Stimulated activated CD4-positive, alpha-beta T cell treated with anti-CD3 and anti-CD28 coated beads, Interleukin-1b, Interleukin-23, amount 100 ng/mL, for 1 hour (primary cell): ENCODE measurements around the gene PTPRQ.

Source experiments
- DNase-seq, 2 donors: peaks; one replicate each; pipeline ENCODE4 v3.0.0-alpha.2; 2020; ENCODE audit warnings: low read depth in 2 of 2

The PTPRQ gene

DNA sequence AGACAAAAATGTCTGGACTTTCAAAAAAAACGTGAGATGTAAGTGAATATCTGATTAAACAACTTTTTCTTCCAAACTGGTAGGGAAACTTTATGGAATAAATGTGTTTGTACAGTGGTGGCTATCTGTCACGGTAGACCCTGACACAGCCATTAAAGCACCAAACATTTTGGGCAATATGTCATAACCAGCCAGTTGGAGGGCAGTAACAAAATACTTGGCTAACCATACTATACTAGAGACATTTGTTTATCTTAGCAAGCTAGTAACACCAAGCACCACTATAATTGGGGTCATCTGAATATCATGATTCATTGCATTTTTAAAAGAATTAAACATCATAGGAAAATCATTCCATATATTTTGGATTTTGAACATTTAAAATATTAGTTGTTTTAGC, 257.4 kb downstream of the PTPRQ start:
- DNase-seq, result no peak

DNA sequence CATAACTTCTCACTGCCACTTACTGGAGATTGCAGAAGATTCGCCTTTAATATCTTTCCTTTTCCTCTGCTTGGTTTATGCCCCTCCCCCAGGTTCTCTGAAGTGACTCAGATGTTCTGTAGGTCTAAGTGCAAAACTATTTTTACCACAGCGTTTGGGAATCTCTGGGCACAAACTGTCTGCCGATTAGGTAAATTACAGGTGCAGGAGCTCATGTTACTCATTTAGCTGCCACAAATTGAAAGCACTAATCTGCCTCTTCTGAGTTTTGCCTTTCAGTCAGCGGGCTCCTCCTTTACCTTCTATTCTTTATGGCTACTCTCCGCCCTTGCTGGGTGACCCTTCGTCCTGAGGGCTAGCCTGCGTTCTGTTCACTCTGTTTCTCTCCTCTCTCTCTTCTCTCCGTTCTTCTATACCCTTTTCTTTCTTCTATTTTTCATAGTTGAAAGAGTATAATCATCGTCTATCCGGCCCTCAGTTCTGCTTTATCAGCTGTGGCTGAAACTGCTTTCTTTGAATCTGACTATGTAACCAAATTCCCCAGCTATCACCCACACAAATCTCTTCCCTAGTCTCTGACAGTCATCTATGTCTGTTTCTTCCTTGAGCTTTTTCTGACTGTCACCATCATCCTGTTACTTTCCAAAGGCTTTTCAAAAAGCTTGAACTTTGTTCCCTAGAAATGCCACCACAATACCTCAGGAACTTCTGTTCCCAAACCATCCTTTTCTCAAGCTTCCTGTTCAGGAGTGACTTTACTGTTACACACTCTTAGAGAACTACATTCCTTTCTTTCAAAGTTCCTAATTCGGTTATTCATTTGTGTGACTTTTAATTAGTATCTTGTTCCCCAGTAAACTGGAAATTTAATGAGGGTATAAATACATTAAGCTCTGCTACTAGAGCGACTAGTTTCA, 259.1 kb downstream of the PTPRQ start:
- no peak for DNase-seq

GRCh38 chr12:80704420-80704819, 260.4 kb downstream of the PTPRQ start:
- no peak for DNase-seq

DNA sequence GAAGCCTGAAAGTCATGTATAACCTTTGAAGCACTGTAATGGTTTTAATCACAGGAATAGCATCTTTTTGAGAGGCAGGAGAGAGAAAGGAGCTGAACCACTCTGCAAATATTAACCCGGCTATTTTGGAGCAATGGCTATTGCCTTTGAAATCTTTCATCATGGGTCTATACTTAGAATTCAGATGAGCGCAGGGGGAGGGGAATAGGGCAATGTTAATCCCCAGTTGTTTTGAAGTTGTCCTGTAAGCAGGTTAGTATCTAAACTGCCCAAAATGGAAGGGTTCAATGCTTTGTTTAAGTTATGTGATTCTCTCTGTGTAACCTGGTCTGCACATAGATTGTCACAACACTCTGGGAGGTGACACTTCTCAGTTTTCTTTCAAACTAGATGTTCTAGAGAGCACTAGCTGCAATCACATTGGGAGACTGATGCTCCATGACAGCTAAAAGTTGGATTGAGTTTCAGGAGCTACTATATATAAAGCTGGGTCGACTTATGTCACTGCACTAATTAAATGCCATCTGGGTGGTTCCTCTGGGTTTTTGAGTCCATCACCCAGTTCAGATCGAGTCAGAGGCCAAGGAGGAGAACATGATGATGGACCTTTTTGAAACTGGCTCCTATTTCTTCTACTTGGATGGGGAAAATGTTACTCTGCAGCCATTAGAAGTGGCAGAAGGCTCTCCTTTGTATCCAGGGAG, 263.2 kb downstream of the PTPRQ start, which contains the start of gene MYF6:
TSS of gene MYF6 (plus strand) at position 509 of the 704 bp plus-strand sequence. CDS start at position 595, 86 bp downstream.
- DNase-seq, result no peak

GRCh38 chr12:80707830-80708258, 263.8 kb downstream of the PTPRQ start:
- no peak for DNase-seq

DNA sequence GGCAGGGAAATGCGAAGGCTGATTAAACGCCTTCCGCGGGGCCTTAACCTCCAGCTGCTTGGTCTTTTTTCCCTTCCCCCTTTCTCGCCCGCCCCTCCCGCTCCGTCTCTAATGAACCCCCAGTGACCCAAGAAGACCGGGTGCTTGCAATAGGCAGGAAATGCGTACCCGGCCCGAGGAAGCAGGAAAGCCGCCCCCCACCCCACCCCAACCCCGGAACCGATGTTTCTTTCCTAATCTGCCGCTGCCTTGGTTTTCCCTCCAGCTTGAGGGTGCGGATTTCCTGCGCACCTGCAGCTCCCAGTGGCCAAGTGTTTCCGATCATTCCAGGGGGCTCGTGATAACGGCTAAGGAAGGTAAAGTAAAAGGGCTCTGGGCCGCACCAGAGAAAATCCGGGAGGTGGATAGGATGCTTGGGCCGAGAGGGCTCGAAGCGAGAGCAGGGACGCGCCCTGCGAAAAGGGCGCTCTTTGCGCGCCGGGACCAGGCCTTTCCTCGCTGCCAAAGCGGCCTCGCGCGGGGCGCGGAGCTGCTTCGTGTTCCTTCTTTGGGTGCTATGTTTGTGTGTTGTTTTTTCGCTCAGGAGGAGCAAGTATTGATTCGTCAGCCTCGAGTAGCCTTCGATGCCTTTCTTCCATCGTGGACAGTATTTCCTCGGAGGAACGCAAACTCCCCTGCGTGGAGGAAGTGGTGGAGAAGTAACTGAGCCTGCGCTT, 264.4 kb downstream of the PTPRQ start:
- no peak for DNase-seq

DNA sequence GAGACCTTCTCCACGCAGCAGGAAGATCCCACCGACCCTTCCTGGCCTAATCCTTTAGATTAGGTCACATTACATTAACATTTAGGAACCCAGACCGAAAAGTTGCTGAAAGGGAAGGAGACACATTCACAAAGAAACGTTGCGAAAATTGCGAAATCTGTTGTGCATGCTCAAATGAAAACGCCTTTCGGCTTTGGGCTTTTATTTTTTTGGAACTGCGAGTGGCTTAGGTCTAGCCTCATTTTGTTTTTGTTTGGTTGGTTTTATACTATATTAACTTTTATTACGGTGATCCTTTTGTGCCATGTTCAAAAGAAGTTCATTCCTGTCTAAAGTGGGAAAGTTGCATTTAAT, 264.9 kb downstream of the PTPRQ start:
- no peak for DNase-seq

DNA sequence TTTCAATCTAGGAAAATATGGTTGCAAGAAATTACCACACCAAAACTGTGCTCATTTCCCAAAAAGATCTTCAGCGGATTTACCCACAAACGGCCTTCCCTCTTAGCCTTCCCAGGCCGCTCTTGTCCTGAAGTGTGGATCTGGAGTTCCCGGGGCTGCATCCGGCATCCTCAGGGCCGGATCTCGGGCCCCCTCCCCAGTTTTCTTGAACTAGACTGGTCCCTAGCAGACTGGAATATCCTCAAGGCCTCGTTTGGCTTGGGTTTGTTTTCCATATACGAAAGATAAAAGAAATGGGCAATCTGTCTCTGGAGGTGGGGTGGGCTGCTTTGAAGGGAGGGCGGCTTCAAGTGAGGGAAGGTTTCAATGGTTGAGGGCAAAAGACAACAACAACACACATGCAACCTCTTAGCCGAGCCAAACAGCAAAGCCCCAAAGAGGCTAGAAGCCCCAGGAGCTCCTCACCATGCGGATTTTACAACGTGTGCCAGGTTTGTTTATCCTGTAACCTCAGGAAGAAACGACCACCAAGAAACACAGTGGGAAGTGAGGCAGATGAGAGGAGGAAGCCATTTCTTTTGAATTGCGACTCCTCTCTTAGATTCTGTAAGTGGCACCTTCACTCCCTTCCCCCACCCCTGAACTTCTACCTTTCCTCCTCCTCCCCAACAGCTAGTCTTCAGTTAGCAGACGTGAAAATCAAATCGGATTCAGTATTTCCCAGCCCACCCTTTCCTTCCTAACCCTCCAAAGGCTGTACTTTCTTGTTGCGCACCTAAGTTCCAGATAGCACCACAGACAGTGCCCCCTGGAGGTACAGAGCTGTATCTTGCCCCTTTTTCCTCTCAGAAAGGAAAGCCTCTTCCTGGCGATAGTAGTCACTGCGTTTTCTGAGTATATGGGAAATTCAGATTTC, 266.0 kb downstream of the PTPRQ start:
- no peak for DNase-seq

GRCh38 chr12:80710727-80711449, 266.9 kb downstream of the PTPRQ start:
- no peak for DNase-seq

DNA sequence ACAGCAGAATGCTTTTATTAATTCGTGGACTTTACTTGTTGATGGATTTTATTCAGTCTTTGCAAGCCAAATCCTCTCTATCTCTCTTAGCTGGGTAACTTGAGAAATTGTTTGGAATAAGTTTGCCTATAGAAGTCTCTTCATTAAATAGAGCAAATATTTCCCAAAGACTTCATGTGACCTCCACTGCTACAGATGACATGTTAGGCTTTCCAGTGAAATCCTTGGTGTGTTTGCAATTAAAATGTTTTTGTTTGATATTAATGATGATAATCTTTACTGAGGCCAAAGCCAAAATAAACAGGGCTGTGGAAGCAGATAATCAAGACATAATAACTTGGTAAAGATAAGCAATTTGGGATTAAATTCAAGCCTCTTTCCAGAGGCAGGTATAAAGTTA, 267.8 kb downstream of the PTPRQ start:
- DNase-seq, result no peak

DNA sequence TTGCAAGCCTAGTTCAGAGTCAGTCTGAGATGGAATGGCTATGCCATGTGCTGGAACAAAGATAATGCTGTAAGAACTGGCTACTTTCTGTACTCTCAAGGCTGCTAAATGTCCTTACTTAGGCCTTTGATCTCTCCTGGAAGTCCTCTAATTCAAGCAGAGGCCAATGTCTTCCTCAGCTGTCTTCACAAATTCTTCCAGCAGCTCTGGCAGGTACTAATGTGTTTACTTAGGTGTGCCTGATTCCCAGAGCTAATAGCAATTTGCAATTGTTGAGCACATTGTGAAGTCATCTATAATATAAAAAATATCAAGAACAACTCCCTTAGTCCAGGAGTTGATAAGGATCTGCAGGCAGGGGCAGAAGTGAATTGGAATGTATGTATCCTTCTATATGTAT, 268.8 kb downstream of the PTPRQ start:
- DNase-seq, result no peak

- DNase-seq, result no peak
Measured at GRCh38 chr12:80713419-80713818, 269.4 kb downstream of the PTPRQ start.

GRCh38 chr12:80714055-80714454, 270.0 kb downstream of the PTPRQ start:
- DNase-seq, result no peak

DNA sequence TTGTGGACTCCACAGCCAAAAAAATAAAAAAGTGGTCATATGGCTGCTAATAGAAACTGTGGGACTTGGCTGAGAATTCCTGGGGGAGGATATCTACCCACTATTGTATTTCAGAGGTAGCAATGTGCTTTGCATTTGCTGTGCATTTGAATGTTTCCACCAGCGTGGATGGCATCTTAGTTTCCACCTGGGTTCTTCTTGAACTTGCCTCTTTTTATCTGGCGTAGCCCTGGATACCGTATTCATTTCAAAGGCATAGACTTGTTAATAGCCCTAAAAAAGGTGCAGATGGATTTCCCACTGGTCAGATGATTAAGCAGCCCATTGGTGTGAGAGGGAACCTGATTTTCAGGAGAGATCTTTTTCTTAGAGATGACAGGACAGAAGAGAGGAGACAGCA, 270.8 kb downstream of the PTPRQ start:
- DNase-seq, result no peak

- DNase-seq, result no peak
Measured at GRCh38 chr12:80715713-80716249, 271.7 kb downstream of the PTPRQ start.

GRCh38 chr12:80716696-80717469, 272.8 kb downstream of the PTPRQ start, which contains the start of gene MYF5:
Gene MYF5 (plus strand): TSS chr12:80716912. CDS start chr12:80717064, 152 bp downstream.
- no peak for DNase-seq

DNA sequence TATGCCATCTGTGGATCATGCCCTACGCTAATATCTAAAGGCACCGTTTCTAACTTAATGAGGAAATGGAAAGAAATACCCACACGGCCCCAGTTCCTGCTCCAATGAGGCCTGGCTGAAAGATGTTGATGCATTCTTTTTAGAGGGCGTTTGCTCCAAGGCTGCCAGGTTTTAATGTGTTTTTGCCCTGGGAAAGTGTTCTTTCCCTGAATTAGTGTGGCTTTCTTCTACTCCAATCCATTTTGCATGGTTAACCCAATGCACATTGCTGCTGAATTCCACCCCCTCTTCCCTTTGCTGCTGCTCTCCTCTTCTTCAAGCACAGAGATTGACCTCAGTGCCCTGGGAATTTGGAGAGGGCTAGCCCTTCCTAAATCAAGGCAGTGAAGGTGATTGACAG, 273.8 kb downstream of the PTPRQ start:
- DNase-seq, result no peak

- DNase-seq, result no peak
Measured at GRCh38 chr12:80720516-80720915, 276.5 kb downstream of the PTPRQ start.

GRCh38 chr12:80721326-80721725, 277.3 kb downstream of the PTPRQ start:
- DNase-seq, result no peak
